Colonic mucosa (tissue), 4 donors: ENCODE results near the gene PCDH12. TPM values are rescaled to one million over a fixed set of nuclear protein-coding genes. Genes with fewer than 3 reads are reported as not detected.
A peak's percentile ranks its signal among the peaks of the same experiment; 100 is the strongest.

Experiments used
- DNase-seq: peaks from one replicate; pipeline ENCODE4 v3.0.0-alpha.2; 2020
- H3K27ac ChIP-seq: fragments of 200-600 bp; one replicate; pipeline ENCODE4 v1.8.0; 2021
- H3K27me3 ChIP-seq: fragments of 200-600 bp; one replicate; pipeline ENCODE4 v1.8.0; 2021
- H3K36me3 ChIP-seq: fragments of 200-600 bp; one replicate; pipeline ENCODE4 v1.8.0; 2021
- H3K4me1 ChIP-seq: fragments of 200-600 bp; one replicate; pipeline ENCODE4 v1.8.0; 2021; ENCODE audit warnings: mild to moderate bottlenecking
- H3K4me3 ChIP-seq: fragments of 200-600 bp; one replicate; pipeline ENCODE4 v1.8.0; 2021
- H3K9ac ChIP-seq, 2 donors: one replicate each; pipeline ENCODE4 v1.7.0; 2013; ENCODE audit warnings: control low read depth in 2 of 2, low read depth in 2 of 2, low read length in 2 of 2
- H3K9me3 ChIP-seq: fragments of 200-600 bp; one replicate; pipeline ENCODE4 v1.8.0; 2021
- CTCF ChIP-seq: fragments of 200-600 bp; IDR thresholded peaks from one replicate; pipeline ENCODE4 v1.8.0; 2022; ENCODE audit warnings: antibody characterized with exemption, mild to moderate bottlenecking
- intact Hi-C: fragments of 100-400 bp; cut with DNase I; formaldehyde crosslinking; loops from one replicate; pipeline ENCODE4 v1.14.1; 2022
- total RNA-seq, 2 donors: library from RNA; stranded (reverse); fragmentation: NEBNext Ultra II Directional in 1 of 2; extraction: Animal tissue kit (Norgen Biotek cat#: 25700) in 1 of 2; gene quantifications; one replicate each; pipeline ENCODE4 v1.2.1, GENCODE V29; 2021
- donor health status: healthy.
- donor health status: DM: no; HTN: no; CAD: no.
- donor health status: DM: no; HTN: no; CAD: no.

PCDH12 gene
- total RNA-seq, 2 donors from 2014 or later: 1.1 to 1.3 TPM

- H3K9ac ChIP-seq: no peak overlapping the region
- intact Hi-C loops: loop anchor here (10.0 kb wide), 1 partner anchor 152 kb away; no protein-coding TSS in a partner anchor
Measured at GRCh38 chr5:141966275-141966962, 8.4 kb upstream of the PCDH12 start.

DNA sequence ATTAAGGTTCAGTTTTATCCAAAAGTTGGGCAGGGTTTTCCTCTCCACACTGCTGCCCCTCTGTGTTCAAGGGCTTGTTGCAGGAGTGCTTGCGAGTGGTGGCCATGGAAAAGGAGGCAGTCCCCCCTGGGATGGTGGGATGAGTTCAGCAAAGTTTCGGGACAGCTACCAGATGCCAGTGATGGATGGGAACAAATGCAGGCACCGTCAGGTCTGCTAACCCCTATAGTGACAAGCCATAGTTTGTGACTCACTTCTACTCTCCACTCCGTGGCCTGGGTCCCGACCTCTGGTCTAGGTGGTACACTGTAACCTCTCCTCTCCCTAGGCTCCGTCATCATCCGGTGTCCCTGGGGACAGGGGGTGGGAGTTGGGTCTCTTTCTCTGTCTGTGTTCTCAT lies 7.1 kb upstream of the PCDH12 start:
- Histone ChIP-seq H3K36me3 (no peaks in the 10 kb centered on the region), H3K9me3 (no peaks in the 10 kb centered on the region), H3K27ac (no peak overlapping the region), H3K9ac (no peak overlapping the region), H3K4me1 (peaks cover under 1% of the 10 kb centered on the region), H3K27me3 (no peaks in the 10 kb centered on the region), H3K4me3 (no peak overlapping the region)
- no peak for DNase-seq
- no peak for TF ChIP-seq CTCF
- intact Hi-C loops: loop anchor here (10.0 kb wide), 1 partner anchor 150 kb away; no protein-coding TSS in a partner anchor

More at GRCh38 chr5:141966275-141966962, 8.4 kb upstream of the PCDH12 start:
- no peak for DNase-seq
- Histone ChIP-seq H3K4me1 (peaks cover 3% of the 10 kb centered on the region), H3K9me3 (no peaks in the 10 kb centered on the region), H3K36me3 (no peaks in the 10 kb centered on the region), H3K4me3 (no peak overlapping the region), H3K27ac (no peak overlapping the region), H3K27me3 (no peaks in the 10 kb centered on the region)
- no peak for TF ChIP-seq CTCF

GRCh38 chr5:141963701-141964100 lies 5.7 kb upstream of the PCDH12 start:
- Histone ChIP-seq H3K27me3 (no peaks in the 10 kb centered on the region), H3K4me1 (no peaks in the 10 kb centered on the region), H3K9me3 (no peaks in the 10 kb centered on the region), H3K36me3 (no peaks in the 10 kb centered on the region), H3K27ac (no peak overlapping the region), H3K4me3 (no peak overlapping the region), H3K9ac (no peak overlapping the region)
- intact Hi-C loops: loop anchor here (10.0 kb wide), 1 partner anchor 149 kb away; no protein-coding TSS in a partner anchor
- no peak for TF ChIP-seq CTCF
- no peak for DNase-seq

- intact Hi-C loops: loop anchor here (2.0 to 10.0 kb wide), 3 partner anchors 73 to 269 kb away; no protein-coding TSS in a partner anchor
- no peak for DNase-seq
- H3K9me3 ChIP-seq: no peaks in the 10 kb centered on the region
- H3K27ac ChIP-seq: no peak overlapping the region
- H3K4me1 ChIP-seq: no peaks in the 10 kb centered on the region
- H3K4me3 ChIP-seq: no peak overlapping the region
- H3K36me3 ChIP-seq: no peaks in the 10 kb centered on the region
- H3K27me3 ChIP-seq: no peaks in the 10 kb centered on the region
- no peak overlapping the region for H3K9ac ChIP-seq
- TF ChIP-seq CTCF: no peak
Measured at GRCh38 chr5:141961466-141961865, 3.5 kb upstream of the PCDH12 start.

GRCh38 chr5:141960449-141961323 lies 2.7 kb upstream of the PCDH12 start:
- intact Hi-C loops: loop anchor here (2.0 to 10.0 kb wide), 3 partner anchors 72 to 268 kb away; no protein-coding TSS in a partner anchor

More at GRCh38 chr5:141960449-141961323, 2.7 kb upstream of the PCDH12 start:
- H3K36me3 ChIP-seq: no peaks in the 10 kb centered on the region
- H3K27ac ChIP-seq: no peak overlapping the region
- no peaks in the 10 kb centered on the region for H3K4me1 ChIP-seq
- H3K4me3 ChIP-seq: no peak overlapping the region
- peak; percentile 87 for TF ChIP-seq CTCF
- no peak overlapping the region for H3K9ac ChIP-seq
- peak; percentile 94 for DNase-seq
- no peaks in the 10 kb centered on the region for H3K9me3 ChIP-seq
- H3K27me3 ChIP-seq: no peaks in the 10 kb centered on the region
